Neutrophil (primary cell): ENCODE measurements around the gene ANKRD1.

Experiments used
- H3K27ac ChIP-seq: fragments of 200-600 bp; sonication (generic); 2 replicates; pipeline ENCODE4 v1.5.1; 2016; ENCODE audit warnings: mild to moderate bottlenecking, moderate library complexity
- H3K27me3 ChIP-seq: fragments of 200-600 bp; sonication (generic); 2 replicates; pipeline ENCODE4 v1.6.0; 2016; ENCODE audit warnings: mild to moderate bottlenecking
- H3K36me3 ChIP-seq: fragments of 200-600 bp; sonication (generic); 2 replicates; pipeline ENCODE4 v1.5.1; 2017
- H3K4me1 ChIP-seq, 2 experiments: fragments of 200-600 bp in 1 of 2; sonication (generic) in 1 of 2; 1 replicate in 1 of 2; 2 replicates in 1 of 2; pipeline versions ENCODE4 v1.5.1 to v1.6.1; 2013 to 2016; ENCODE audit warnings: low read depth in 1 of 2, low read length in 1 of 2, mild to moderate bottlenecking in 1 of 2, moderate library complexity in 1 of 2; ENCODE audit not compliant: control insufficient read depth in 1 of 2, insufficient read depth in 1 of 2
- H3K4me3 ChIP-seq, 2 experiments: fragments of 200-600 bp in 1 of 2; sonication (generic) in 1 of 2; 1 replicate in 1 of 2; 2 replicates in 1 of 2; pipeline ENCODE4 v1.5.1; 2013 to 2016; ENCODE audit warnings: low read depth in 1 of 2, low read length in 1 of 2, mild to moderate bottlenecking in 1 of 2, moderate library complexity in 1 of 2
- H3K9me3 ChIP-seq: fragments of 200-600 bp; sonication (generic); 2 replicates; pipeline ENCODE4 v1.5.1; 2016
- CTCF ChIP-seq: fragments of 200-600 bp; sonication (generic); IDR thresholded peaks from 2 replicates; pipeline ENCODE4 v1.5.1; 2016; ENCODE audit warnings: antibody characterized with exemption

Gene ANKRD1

DNA sequence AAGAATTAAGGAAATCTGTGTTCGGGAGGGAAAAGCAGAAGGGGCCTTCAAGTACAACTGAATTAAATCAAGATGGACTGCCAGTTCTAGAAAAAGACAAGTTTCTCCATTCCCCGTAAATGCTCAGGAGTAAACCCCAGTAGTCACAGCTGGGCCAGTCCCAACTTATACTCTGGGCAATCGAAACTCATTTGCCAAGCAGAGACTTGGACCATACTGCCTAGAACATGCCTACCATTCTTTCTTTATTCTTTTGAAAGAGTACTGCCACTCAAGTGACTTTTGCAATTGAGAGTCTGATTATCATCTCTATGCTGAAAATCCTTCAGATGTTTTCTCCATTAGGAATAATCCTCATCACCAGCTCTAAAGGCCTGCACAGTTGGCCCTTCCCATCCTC lies 27.7 kb downstream of the ANKRD1 start:
- Histone ChIP-seq H3K9me3 (no peaks in the 10 kb centered on the region), H3K4me3 (no peak overlapping the region), H3K27ac (no peak overlapping the region), H3K27me3 (no peaks in the 10 kb centered on the region), H3K36me3 (peaks cover 29% of the 10 kb centered on the region), H3K4me1 (no peaks in the 10 kb centered on the region)
- no peak for TF ChIP-seq CTCF

GRCh38 chr10:90890347-90890746 lies 30.5 kb downstream of the ANKRD1 start:
- H3K9me3 ChIP-seq = no peaks in the 10 kb centered on the region
- no peaks in the 10 kb centered on the region for H3K27me3 ChIP-seq
- no peak overlapping the region for H3K27ac ChIP-seq
- H3K36me3 ChIP-seq = peaks cover 42% of the 10 kb centered on the region
- no peaks in the 10 kb centered on the region for H3K4me1 ChIP-seq
- no peak overlapping the region for H3K4me3 ChIP-seq
- no peak for TF ChIP-seq CTCF

GRCh38 chr10:90889636-90890035 lies 31.3 kb downstream of the ANKRD1 start:
- Histone ChIP-seq H3K36me3 (peaks cover 38% of the 10 kb centered on the region), H3K27me3 (no peaks in the 10 kb centered on the region), H3K27ac (no peak overlapping the region), H3K9me3 (no peaks in the 10 kb centered on the region), H3K4me1 (no peaks in the 10 kb centered on the region), H3K4me3 (no peak overlapping the region)
- TF ChIP-seq CTCF = no peak

GRCh38 chr10:90888387-90888786 lies 32.5 kb downstream of the ANKRD1 start:
- Histone ChIP-seq H3K27me3 (no peaks in the 10 kb centered on the region), H3K27ac (no peak overlapping the region), H3K4me1 (no peaks in the 10 kb centered on the region), H3K9me3 (no peaks in the 10 kb centered on the region), H3K4me3 (no peak overlapping the region), H3K36me3 (peaks cover 35% of the 10 kb centered on the region)
- no peak for TF ChIP-seq CTCF

DNA sequence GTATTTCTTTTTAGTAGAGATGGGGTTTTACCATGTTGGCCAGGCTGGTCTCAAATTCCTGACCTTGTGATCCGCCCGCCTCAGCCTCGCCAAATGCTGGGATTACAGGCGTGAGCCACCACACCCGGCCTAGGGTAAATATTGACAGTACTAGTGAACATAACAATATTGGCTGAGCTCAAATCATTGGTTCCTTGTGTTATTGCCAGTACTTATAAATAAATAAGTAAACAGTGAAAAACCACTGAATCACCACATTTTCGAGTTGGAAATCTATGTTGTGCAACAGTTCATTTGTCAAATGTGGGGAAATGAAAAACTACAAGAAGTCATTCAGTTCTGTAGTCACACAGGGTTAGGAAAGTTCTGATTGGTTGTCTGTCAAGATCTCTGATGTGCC lies 33.3 kb downstream of the ANKRD1 start:
- Histone ChIP-seq H3K4me3 (no peak overlapping the region), H3K9me3 (no peaks in the 10 kb centered on the region), H3K4me1 (no peaks in the 10 kb centered on the region), H3K27me3 (no peaks in the 10 kb centered on the region), H3K36me3 (peaks cover 39% of the 10 kb centered on the region), H3K27ac (no peak overlapping the region)
- no peak for TF ChIP-seq CTCF

DNA sequence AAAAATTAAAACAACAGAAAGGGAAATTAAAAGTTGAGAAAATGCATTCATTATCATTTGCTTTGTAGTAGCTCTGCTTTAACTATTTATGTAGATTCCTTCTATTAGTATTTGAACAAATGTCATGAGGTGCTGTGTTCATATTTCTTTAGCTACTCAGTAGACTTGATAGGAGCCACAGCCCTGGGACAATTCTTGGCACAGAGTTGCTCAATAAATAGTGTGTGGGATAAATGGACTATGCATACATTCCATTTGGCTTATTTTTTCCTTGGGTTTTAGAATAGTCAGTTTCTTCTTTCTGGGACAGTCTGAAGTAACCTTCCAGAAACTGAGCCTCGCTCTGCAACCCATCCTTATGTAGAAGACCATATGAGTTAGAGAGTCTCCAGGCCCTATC lies 35.7 kb downstream of the ANKRD1 start:
- Histone ChIP-seq H3K36me3 (peaks cover 46% of the 10 kb centered on the region), H3K27me3 (no peaks in the 10 kb centered on the region), H3K4me1 (no peaks in the 10 kb centered on the region), H3K27ac (no peak overlapping the region), H3K9me3 (no peaks in the 10 kb centered on the region), H3K4me3 (no peak overlapping the region)
- TF ChIP-seq CTCF = no peak
